Kidney glomerular epithelial cell (primary cell): ENCODE measurements around the gene PHKA1.
"Not testable (repeated sequence)": the region's sequence is repeated elsewhere in the genome, so short reads cannot be mapped to it uniquely, and the experiment has no call there.

Experiments
- DNase-seq: peaks from one replicate; lab custom pipeline; 2025; lab: John Stamatoyannopoulos, UW

Gene PHKA1

GRCh38 chrX:72713599-72714477 is at the start of gene PHKA1:
TSS of gene PHKA1 (minus strand) at chrX:72714306. CDS start at chrX:72713880, 426 bp downstream.
- peak; percentile 19 for DNase-seq

DNA sequence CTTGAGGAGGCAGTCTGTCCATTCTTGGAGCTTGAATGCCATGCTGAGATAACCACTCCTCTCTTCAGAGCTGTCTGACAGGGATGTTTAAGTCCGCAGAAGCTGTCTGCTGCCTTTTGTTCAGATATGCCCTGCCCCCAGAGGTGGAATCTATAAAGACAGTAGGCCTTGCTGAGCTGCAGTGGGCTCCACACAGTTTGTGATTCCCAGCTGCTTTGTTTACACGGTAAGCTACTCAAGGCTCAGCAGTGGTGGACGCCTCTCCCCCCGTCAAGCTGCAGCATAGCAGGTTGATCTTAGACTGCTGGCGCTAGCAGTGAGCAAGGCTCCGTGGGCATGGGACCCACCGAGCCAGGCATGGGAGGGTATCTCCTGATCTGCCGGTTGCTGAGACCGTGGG is 46.3 kb upstream of the PHKA1 start:
- not testable (repeated sequence) for DNase-seq

DNA sequence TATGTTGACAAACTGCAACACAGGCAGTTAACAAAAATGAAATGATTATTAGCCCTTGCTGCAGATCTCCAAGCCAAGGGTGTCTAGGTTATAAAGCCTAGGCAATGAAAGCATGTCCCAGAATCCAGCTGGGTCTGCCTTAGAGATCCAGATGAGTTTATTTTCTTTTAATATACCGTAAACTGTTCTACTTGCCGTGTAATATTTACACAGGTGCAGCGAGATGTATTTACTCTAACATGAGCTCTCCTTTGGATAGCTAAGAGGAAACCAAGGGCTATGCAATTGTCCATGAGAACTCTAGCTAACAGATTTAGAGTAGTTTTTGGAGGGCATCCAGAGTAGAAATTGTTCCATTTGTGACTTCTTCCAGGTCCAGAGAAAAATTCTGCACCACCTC is 34.4 kb upstream of the PHKA1 start:
- not testable (repeated sequence) for DNase-seq

DNA sequence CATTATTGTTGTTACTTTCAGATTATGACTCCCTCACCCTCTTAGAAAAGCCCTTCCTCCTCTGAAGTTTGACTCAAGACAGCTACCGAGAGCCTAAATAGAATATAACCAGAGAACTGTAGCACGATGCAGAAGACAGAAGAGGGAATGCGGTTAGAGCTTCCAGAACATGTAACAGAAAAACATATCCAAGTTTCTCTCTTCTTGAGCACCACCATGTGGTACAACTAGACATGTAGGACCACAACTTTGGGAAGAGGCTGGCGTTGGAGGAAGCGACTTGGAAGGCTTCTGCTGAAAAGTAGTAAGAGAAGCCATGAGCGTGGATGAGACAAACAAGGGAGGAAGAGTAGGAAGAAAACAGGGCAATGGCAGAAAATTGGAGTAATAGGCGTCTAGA is 31.4 kb upstream of the PHKA1 start:
- not testable (repeated sequence) for DNase-seq

- no peak for DNase-seq
Measured at GRCh38 chrX:72735561-72735960, 21.5 kb upstream of the PHKA1 start.

- not testable (repeated sequence) for DNase-seq
Measured at GRCh38 chrX:72733636-72734035, 19.5 kb upstream of the PHKA1 start.

DNA sequence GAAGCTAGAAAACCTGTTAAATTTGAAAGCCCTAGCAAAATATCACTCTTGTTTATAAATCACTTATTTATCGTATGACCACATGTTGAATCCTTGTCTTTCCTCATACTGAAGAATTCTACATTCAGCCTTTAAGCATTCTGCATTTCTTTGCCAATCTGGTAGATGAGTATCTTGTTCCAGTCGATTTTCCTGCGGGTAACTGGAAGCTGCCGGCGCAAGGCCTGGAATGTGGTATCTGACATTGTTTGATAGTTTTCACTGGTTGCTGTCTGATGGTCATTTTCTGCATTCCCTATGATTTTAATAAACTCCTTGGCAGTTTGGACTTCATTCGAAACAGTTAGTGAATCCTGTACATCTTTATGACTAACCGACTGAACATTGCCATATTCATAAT is 13.7 kb upstream of the PHKA1 start:
- DNase-seq, result no peak

DNA sequence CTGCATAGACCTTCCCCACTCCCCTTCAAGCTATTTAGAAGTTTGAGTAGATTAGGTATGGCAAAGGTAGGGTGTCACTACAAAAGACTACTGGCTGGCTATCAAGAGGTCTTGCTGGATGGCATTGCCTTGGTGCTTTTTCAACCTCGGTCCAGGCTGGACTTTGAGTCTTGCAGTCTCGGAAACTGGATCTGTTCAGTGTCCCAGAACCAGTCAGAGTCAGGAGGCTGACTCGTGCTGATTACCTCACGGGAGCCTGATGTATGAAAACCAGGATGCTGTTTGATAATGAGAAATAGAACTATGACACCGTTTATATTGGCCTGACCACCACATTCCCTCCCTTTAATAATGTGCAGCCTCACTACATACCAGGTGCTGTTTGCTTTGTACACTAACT is 2.7 kb upstream of the PHKA1 start:
- DNase-seq, result no peak

- no peak for DNase-seq
Measured at GRCh38 chrX:72715546-72715945, 1.4 kb upstream of the PHKA1 start.

DNA sequence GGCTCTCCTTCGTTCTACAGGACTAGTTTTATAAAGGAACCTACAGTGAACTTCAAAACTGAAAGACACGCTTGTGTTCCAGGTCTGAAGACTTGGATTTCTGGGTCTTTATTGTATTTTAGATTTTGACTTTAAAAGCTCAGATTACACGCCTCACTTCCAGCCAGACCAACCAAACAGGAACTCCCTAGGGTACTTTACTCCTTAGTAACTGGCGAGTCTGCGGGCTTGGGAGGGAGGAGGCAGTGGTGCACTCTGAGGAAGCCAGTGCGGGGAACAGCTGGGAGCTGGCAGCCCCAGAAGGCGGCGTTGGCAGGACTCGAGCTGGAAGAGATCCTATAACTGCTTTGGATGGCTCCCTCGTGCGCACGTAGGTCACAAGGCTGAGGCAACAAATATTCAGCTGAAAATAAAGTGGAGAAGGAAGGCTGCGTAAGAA is 391 bp upstream of the PHKA1 start:
- DNase-seq, result peak; percentile 19

GRCh38 chrX:72713130-72713529 is 976 bp downstream of the PHKA1 start:
- no peak for DNase-seq

- peak; percentile 0 for DNase-seq
Measured at GRCh38 chrX:72712094-72712755, 1.9 kb downstream of the PHKA1 start.

- DNase-seq, result no peak
Measured at GRCh38 chrX:72705814-72706213, 8.3 kb downstream of the PHKA1 start.

DNA sequence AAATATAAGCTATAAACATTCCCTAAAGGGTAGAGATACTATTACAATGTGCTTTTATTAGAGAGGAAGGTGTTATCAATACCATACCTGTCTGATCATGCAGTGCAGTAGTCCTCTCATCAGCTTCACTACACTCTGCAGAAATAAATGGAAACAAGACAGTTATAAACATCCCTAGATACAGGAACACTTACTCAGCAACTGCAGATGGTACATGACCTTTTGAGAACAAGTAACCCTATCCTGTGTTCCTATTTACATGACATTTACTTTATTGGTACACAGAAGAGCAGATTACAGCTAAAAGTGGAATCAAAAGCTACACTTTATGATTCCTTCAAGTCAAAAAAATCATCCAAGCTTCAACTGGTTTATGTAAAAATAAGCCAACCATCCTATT is 9.0 kb downstream of the PHKA1 start:
- DNase-seq, result no peak

DNA sequence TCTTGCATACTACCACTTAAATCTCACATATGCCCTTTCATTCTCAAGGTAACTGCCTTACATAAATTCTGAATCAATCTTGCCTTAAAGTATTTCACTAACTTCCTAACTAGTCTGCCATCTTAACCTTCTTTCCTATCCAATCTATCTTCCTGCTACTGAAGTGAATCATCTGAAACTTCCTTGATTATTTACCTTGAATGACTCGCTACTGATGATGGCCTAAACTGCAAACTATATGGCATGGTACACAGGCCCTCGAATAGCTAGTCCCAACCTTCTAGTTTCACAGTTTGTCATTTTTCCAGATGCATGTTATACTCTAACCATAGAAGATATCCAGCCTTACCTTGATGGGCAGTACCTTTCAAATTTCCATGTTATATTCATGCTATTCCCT is 19.9 kb downstream of the PHKA1 start:
- no peak for DNase-seq

GRCh38 chrX:72693477-72693876 is 20.6 kb downstream of the PHKA1 start:
- no peak for DNase-seq

- no peak for DNase-seq
Measured at GRCh38 chrX:72687396-72687795, 26.7 kb downstream of the PHKA1 start.

DNA sequence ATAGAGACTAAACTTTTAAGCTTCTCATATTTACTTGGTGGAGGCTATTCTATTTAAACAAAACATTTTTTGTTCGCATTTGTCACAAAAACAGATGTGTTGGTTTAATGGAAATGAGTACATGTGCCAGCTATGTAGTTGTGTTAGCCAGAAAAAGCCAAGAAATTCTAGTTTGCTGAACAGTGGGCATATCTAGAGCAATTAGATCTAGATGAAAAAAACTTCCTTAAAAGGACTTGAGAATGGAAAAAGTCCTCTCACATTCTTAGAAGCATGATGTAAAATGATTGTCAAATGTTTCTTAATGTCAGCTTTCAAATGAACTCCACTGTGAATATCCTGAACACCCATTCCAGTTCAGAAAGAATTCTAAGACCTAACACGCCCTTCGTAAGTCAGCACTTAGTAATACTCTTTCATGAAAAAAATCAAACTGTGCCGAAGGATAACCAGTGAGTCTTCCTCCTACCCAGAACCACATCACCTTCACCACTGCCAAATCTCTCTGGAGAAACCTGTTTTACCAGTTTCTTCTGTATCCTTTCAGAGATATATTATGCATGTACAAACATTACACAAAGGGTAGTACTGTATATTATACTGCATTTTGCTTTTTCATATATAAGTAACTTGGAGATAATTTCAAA is 28.2 kb downstream of the PHKA1 start:
- no peak for DNase-seq

DNA sequence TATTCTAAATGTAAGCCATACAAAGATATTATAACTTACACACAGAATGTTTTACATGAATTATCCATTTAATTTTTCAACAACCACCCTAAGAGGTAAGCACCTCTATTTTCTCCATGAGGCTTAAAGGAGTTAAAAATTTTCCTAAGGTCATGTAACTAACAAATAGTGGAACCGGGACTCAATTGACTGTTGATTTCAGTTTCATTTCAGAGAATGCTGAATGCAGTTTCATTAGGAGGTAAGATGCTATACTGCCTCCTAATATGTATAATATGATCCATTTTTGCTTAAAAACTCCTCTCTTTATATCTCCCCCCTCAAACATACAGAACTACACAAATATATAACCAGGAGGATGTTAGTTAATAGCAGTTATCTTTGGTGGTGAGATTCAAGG is 29.1 kb downstream of the PHKA1 start:
- no peak for DNase-seq

- DNase-seq, result no peak
Measured at GRCh38 chrX:72683631-72684030, 30.5 kb downstream of the PHKA1 start.

- DNase-seq, result no peak
Measured at GRCh38 chrX:72676465-72676864, 37.6 kb downstream of the PHKA1 start.

GRCh38 chrX:72673951-72674350 is 40.2 kb downstream of the PHKA1 start:
- not testable (repeated sequence) for DNase-seq

- DNase-seq, result not testable (repeated sequence)
Measured at GRCh38 chrX:72669508-72669907, 44.6 kb downstream of the PHKA1 start.
